ENCODE measurements around the gene YPEL2.

YPEL2 gene

DNA sequence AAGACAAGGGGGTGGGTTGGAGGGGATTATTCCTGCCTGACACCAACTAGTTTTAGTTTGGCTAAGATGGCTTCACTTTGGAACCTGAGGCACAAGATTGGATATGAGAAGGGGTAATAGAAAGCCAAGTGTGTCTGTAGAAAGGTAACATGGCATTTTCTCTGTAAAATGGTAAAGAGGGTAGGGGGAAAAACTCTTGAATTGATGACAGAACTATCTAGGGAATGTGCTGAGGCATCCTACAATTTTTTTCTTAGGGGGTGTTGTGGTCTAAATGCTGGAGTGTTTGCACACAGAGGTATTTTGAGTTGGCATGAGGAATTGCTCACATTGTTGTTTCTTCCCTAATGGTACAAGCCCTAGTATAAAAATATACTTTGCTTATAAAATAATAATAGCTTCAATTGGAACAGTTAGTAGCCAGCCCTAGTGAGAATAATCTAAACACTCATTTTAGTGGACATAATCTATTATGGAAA lies 25.8 kb downstream of the YPEL2 start:
- DNase-seq = no peak

DNA sequence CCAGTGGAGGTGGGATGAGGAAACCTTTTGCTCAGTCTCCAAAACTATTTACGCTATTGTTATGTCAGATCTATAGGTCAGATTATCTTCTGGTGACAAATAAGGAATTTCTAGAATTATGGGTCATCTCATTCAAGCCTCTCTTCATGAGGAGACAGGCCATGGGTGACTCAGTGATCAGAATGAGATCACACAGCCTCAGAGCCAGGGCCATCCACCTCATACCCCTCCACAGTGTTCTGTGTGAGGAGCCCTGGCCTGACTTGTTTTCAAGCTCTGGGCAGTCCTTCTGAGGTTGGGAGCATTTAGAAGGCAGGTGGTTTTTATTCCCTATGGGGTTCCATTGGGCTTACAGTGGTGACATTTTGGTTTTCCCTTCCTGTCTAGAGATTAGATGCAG lies 26.5 kb downstream of the YPEL2 start:
- DNase-seq = no peak

DNA sequence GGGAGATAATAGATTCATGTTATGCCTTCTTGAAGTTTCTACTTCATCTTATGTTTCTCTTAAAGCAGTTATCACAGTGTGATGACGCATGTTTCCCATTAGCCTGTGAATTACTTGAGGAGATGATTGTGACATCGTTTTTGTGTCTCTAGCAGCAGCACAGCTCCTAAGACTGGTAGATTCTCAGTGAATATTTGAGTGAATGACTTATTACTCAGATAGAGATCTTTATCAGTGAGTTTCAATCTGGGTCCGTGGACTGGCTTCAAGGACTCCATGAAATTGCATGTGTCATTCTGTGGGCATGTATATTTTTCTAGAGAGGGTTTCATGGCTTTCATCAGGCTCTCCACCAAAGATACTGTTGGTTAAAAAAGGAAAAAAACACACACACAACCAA lies 29.9 kb downstream of the YPEL2 start:
- DNase-seq = no peak

DNA sequence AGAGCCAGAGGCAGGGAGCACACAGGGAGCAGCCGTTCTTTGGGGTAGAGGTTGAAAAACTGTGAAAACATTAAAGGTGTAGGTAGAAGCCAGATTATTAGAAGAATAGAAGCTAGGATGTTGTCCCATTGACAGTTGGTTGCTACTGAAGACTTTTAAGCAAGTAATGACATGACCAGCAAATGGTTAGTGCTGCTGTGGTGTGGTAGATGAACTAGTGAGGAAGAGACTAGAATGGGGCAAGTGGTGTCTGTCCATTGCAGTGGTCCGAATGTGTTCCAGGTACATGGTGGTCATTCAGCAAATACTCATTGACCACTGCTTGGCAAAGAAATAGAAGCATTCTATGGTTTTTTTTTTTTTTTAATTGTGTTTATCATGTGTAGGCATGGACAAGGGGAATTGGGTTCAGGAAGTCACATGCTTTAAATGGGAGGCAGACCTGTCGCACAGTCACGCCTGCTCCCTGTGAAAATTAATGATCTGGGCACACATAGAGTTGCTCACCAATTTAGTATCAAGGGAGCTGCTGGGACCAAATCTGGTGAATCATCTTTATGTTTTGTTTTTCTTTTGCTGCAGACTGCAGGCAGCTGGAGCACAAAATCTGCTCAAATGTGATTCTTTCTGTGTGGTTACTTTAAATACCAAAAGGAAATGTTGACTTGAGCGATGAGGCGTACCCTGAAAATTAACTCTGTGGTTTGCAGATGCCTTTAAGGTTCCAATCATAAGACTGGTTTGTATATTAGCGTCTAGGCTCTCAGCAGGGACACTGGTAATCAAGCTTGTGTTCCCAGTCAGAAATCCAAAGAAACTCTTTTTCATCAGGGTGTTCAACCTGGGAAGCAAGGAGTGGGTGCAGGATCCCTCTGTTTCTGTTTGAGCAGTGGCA lies 30.7 kb downstream of the YPEL2 start:
- peak; percentile 35 for DNase-seq

DNA sequence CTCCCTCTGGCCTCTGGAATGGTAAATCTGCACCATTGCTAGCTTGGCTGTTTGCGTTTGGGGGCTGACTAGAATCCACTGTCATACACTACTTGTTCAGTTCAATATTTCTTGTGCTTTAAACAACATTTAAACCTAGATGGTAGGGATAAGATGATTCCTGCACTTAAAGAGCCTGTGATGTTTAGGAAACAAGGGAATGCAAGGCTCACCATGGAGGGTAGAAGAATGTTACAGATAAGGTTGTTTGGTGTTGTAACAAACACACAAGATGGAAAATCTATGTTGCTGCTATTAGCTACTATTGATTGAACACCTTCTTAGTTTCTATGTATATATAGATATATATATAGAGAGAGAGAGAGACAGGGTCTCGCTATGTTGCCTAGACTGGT lies 31.4 kb downstream of the YPEL2 start:
- no peak for DNase-seq

DNA sequence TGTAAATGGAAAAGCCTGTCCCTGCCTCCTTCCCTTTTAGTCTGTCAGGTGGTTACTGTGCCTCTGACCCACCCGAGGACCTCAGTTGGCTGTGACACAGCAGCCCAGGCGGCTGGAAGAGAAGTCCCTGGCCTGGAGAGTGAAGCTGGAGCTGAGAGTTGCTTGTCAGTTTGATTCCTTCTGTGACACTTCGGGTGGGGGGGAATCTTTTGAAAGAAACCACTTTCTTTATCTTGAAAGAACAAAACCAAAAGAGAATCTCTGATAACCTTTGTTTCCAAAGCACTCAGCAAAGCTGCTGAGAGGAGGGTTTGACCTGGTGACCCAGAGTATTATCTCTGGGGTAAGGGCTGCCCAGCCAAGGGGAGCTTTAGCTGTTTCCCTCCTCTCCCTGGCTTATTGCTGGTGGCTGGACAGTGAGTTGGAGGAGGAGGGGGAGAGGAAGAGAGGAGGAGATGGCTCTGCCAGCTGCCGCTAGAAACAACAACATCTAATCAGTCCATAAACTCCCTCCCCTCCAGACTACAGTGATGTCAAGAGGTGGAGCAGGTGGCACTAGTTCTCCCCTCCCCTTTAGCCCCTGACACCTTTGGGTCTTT lies 34.0 kb downstream of the YPEL2 start:
- DNase-seq = peak; percentile 26

DNA sequence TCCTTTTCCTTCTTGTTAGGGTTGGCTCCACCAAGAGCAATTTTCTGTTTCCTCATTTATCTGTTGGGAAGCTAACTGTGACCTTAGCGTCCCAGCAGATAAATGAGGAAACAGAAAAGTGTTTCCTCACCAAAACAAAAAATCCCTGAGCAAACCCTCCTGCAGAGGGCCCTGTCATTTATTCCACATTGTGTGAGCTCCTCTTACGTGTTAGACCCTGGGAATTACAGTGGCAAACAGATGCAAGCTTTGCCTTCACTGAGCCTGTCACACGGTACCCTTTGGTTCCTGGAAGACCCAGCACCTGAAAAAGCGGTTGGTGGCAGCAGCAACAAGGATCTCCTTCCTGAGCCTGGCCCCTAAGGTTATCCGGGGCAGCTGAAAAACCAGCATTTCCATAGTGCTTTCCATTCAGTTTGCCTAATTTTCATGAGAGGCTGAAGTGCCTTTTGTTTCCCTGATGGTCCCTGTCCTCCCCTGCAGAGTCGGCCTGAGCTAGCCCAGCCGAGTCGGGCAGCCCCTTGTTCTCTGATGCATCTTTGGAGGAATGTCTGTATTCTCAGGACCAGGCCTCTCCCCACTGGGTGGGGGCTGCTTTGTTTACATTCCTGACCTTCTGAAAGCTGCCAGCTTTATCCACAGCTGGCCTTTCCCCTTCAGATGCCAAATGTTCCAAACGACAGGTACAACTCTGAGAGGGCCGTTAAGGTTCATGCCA lies 34.7 kb downstream of the YPEL2 start:
- no peak for DNase-seq

DNA sequence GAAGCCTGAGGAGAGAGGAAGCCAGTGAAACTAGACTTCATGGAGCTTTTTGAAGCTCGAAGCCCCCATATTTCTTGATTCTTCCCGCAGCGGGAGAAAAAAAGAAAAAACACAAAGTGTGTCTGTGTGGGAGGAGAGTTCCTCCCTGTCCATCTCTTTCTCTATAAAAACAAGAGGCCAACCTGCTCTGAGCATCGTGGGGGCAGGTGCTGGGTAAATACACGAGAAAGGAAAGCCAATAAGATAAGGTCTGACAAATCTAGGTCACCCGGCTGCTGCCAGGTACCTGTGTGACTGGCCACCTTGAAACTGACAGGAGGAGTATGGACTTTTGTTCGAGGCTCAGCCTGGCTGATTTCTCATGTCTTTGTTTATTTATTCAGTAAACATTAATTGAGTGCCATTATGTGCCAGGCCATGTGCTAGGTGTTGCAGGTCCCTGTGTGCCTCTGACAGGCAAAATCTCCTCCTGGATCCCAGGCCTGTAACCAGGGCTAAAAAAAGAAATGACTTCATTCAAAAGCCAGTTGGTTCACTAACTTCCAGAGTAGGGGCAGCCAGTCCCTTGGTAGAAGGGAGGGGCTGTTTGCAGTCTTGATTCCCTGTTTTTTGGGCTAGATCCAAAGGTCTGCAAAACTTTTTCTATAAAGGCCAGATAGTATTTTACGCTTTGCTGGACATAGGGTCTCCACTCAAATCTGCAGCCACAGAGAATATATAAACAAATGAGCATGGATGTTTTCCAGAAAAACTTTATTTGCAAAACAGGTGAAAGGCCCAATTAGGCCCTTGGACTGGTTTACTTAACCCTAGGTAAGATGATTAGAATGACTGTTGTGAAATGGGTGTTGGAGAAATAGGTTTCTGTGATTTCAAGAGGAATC lies 35.6 kb downstream of the YPEL2 start:
- DNase-seq = no peak

DNA sequence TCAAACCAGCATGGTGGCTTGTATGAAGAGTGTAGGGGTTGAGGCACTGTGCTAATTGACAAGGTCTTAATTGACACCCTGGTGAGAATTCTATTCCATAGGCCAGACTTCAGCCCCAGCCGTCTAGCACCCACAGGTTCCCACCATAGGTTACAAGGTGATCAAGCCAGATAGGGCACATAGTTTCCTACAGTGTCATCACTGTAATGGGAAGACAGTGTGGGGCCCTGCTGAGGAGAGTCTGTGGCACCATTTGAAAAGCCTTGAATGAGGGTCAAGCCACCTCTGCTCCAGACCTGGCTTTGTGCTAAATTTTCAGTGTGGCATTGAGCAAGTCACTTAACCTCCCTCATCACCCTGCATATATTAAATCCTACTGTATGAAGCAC lies 36.2 kb downstream of the YPEL2 start:
- DNase-seq = no peak

DNA sequence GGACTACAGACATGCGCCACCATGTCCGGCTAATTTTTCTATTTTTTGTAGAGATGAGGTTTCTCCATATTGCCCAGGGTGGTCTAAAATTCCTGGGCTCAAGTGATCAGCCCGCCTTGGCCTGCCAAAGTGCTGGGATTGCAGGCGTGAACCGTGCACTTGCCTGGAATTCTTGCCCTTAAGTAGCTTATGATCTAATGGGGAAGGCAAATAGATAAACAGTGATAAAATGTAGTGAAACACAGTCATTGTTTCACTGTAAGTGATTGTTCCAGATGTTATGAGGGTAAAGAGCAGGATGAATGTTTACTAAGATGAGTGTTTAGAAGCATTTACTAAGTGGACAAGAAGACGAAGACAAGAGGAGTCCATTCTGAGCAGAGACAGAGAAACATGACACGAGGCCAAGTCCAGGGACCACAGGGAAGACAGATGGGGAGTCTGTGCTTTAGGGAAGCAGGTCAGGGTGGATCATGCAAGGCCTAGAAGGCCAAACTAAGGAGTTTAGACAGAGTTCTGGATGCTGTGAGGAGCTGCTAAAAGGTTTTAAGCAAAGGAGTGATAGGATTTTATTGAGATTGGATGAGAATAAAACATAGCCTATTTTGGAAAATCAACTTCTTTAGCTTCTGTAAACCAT lies 36.9 kb downstream of the YPEL2 start:
- no peak for DNase-seq

DNA sequence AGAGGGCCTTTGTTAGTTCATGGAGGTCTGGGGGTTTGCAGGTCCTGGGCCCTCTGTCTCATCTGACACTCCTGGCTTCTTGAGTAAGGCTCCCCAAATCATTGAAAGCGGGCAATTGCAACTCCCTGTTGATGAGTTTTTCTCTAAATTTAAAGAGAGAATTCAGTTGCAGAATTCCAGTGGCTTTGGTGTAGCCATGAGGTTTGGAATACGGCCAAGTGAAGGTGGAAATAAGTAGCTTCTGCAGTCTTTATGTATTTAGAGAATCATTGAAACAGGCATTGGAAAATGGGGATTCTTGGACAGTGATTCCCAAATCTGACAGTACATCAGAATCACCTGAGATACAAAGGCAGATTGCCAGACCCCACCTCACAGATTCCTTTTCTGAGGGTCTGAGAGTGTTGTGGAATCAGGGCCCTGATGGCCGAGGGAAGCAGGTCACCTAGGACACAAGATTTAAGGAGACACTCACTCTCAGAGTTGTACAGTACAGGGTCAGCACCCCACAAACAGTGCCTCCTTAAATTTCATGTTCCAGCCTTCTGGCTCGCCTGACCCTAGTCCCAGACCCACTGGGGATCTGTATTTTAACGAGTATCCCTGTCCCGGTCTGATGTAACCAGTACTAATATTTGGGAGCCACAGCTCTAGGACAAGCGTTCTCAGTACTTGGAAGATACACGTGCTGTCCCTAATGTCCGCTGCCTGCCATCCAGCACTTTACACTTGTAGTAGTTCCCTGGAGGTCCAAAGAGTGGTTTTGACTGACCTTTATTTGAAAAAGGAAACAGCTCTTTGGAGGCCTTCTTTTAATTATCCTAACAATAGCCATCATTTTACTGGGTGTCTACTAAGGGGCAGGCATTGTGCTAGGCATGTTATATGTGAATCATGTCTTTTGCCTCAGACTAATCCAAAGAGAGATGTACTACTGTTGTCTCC lies 37.8 kb downstream of the YPEL2 start:
- DNase-seq = no peak

DNA sequence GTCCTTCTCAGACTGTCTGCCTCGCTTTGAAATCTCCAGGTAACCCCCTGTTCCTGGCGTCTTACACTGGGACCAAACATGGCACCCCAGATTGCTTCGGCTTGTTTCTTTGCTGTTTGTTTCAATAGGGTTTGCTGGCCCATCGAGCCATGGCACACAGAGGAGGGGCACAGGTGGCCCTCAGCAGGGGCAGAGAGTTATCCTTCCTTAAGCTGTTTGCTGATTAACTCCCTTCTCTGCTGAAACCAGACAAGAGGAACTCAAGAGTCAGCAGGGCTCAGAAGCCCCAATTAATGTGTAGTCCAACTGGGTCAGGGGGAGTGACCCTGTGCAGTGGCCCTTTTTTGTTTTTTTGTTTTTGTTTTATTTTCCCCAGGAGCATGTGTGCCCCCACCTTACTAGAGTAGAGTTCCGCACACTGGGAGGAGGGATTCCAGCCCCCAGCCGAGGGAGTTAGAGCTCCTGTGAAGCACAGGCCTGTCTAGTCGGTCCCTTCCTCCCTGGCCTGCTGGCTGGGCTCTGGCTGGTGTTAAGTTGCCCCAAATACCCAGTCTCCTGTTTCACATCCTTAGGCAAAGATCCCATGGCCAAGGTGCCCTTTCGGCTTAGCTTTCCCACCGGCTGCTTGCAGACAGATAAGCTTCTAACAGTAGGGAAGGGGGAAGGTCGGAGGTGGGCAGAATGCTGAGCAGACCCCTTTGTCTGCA lies 39.3 kb downstream of the YPEL2 start:
- DNase-seq = no peak

DNA sequence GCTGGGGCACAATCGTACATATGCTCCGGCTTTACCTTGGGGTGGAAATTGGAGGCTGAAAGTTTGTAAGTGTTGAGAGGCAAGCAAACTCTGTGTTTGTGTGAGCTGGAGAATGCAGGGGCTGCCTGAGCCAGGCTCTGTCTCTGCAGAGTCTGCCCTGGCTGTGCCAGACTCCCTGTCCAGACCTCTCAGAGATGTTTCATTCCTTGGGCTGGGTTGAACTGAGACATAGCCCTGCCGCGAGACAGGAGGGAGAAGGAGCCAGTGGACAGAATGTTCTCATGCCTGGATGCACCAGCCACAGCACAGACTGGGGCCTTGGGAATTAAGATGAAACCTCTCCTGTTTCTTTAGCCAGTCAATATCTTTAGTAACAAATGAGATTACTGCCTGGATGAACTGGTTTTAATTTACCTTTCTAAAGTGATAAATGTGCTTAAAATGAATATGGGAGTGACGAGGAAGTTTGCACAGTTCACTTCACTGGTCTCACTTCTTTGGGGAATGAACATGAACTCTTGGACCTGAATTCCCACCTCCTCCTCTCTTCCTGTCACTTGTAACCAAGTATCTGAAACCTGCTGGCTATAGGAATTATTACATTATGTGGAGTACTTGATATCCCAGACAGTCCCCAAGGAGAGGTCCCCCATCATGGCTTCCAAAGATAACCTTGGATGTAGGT lies 40.1 kb downstream of the YPEL2 start:
- DNase-seq = no peak

DNA sequence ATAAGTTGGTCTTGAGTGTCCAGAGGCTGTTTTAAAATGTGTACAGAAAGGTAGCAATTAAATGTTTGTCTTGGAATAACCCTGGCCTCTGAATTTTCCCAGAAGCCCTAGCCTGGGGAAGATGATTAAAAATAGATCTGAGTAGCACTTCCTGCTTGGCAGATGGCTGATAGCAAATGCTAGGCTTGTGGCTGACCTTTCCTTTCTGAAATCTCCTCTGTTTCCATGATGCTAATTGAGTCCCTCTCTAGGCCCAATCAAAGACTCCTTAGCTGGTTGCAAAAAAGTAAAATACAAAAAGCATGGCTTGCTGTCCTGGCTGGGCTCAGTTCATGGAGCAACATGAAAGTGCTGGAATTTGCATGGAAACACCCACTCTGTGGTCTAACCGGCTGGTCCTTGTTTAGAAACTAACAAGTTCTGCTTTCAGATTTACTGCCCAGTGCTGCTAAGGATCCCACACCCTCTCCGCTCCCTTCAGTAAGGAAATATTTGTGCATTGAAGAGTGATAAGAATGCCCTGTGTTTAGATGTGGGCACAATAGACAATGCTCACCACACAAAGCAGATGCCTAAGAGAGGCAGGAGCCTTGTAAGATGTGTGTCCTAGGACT lies 40.8 kb downstream of the YPEL2 start:
- no peak for DNase-seq

DNA sequence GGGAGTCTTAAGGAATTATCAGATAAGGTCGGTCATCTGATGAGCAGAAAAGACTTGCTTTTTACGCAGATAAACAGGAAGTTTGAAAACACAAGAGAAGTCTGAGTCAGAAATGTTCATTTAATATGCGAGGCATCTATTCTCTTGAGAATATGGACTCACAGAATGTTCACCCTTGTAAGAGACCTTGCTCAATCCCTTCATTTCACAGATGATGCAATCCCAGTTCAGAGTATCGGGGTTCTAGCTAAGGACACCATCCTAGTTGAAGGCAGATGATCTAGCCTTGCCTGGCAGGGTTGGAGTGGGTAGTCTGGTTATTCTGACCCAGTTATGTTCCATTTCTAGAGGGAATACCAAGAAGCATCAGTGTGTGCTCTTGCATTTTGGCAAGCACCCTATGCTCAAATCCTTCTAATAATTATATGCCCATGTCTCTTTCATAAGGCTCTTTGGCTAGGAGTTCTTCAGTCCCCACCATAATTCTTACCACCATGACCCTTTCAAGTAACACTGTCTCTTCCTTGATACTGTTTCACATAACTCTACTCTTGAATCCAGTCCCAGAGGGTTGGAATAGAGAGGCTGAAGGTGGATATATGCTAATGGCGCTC lies 42.5 kb downstream of the YPEL2 start:
- no peak for DNase-seq

DNA sequence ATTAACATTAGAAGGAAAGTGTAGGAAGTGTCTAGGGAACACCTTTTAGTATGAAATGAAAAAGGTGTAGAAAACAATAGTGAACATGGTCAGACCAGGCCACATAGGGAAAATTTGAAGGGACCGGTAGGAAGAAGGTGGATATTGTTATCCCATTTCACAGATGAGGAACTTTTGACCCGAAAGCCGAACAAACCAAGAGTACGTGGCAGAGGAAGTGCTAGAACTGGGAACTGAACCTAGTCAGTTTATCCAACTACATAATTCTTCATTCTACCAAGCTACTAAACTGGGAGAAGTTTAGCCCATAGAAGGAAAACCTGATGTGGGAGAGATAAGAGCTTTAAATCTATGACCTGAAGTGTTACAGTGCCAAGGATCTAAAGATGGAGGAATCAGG lies 43.2 kb downstream of the YPEL2 start:
- no peak for DNase-seq

DNA sequence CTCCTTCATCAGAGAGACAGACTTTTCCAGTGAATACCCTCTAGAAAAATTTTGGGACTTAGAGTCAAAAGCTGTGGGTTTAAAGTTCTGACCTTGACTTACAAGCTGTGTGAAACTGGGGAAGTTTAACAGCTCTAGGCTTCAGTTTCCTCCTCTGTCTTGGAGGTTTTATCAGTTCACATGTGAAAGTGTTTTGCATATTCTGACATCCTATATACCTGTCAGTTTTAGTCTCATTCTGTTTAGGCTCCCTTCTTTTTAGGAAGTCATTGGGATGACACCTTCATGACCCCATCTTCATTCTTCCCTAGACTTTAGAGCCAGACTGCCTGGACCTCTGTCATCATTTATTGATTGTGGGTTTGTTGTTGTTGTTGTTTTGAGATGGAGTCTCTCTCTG lies 44.4 kb downstream of the YPEL2 start:
- no peak for DNase-seq

DNA sequence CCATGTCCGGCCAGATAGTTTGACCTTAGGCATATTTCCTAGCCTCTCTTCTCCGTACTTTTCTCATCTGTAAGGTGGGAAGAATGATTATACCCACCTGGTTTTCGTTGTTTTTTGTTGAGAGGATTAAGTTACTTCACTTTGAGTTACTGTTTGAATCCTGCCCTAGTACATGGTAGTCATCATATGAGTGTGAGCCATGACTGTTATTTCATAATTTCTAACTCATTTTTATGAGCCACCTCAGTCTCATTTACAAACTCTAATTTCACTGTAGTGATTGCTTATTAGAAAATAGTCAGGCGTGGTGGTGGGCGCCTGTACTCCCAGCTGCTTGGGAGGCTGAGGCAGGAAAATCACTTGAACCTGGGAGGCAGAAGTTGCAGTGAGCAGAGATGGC lies 45.1 kb downstream of the YPEL2 start:
- no peak for DNase-seq

DNA sequence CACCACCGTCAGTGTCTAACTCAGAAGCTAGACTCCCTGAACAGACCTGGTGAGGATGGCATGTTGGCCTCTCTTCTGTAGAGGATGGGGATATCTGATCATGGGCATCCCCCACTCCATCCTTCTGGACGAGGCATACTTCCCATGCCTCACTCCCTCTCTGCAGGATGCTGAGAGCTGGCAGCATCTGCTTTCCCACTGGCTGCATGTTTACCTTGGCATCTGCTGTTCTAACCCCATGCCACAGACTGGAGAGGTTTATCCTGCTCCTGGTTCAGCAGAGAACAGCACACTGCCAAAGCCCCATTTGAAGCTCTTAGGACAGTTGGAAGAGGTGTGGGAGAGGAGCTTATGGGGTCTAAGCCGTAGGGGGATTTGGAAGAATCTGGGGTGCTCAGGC lies 46.0 kb downstream of the YPEL2 start:
- DNase-seq = no peak
